NOMO-1 treated with DMSO at 0.1 percent for 48 hours (cell line): ENCODE measurements around the gene ZNF778.
A peak's percentile ranks its signal among the peaks of the same experiment; 100 is the strongest.
"Not testable (repeated sequence)": the region's sequence is repeated elsewhere in the genome, so short reads cannot be mapped to it uniquely, and the experiment has no call there.

Experiments used
- DNase-seq: peaks from one replicate; lab custom pipeline; 2025; ENCODE audit not compliant: unreplicated experiment; lab: John Stamatoyannopoulos, UW

Gene ZNF778

DNA sequence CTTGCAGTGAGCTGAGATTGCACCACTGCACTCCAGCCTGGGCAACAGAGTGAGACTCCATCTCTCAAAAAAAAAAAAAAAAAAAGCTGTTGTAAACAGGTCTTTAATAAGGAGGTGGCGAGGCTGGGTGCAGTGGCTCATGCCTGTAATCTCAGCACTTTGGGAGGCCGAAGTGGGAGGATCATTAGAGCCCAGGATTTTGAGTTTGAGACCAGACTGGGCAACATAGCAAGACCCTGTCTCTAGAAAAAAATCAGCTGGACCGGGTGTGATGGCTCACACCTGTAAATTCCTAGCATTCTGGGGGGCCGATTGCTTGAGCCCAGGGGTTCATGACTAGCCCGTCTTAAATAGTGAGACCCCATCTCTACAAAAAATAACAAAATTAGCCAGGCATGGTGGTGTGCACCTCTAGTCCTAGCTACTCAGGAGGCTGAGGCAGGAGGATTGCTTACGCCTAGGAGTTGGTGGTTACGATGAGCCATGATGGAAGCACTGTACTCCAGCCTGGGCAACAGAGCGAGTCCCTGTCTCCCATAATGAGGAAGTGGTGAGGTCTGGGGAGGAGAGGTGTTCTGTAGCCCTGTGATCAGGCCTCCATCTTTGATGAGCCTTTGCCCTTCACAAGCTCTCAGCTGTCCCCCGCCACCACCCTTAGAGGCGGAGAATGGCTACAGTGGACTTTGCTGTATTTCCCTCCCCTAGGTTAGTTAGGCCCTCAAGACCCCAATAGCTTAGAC is 36.2 kb downstream of the ZNF778 start:
- peak; percentile 17 for DNase-seq

DNA sequence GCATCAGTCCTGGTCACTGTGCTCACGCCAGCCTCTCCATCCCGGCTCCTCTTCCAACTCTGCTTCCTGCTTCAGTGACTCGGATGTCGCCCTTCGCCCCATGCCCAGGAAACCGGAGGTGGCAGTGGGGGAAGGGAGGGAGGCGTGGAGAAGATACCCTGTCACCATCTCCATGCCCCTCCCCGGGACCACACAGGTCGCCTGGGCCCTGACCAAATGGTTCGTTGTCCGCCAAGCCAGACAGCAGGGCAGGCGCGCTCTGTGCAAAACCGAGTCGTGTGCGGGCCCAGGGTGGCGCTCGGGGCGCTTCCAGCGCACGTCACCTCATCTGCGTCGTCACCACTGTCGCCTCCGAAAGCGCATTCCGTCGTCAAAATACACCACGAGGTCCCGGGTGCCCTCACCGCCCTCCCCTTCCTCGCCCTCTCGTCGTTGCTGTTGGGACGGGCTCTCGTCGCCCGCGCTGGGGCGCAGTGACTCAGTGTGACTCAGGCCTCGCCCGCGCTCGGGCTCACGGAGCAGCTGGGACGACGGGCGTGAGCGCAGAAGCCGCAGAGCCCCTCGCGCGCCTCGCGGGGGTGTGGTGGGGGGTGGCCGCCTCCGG is 39.2 kb downstream of the ZNF778 start:
- no peak for DNase-seq

DNA sequence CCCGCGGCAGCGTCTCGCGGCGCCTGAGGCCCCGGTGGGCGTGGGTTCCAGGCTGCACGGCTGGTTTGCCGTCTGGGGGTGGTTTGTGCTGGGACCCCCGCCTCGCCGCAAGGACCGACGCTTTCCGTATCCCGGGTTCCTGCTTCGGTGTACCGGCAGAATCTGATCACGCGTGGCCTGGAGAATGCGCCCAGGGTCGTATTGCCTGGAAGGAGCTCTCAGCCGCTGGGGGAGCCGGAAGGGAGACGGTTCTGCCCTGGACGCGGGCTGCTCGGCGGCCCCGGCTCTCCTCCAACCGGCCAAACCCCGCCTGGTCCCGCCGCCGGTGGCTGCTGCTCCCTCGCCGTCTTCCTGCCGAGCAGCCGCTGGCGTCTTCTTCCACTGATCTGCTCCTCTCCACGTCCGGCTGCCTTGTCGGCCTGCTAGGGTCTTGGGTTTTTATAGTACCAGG is 39.8 kb downstream of the ZNF778 start:
- DNase-seq: no peak

DNA sequence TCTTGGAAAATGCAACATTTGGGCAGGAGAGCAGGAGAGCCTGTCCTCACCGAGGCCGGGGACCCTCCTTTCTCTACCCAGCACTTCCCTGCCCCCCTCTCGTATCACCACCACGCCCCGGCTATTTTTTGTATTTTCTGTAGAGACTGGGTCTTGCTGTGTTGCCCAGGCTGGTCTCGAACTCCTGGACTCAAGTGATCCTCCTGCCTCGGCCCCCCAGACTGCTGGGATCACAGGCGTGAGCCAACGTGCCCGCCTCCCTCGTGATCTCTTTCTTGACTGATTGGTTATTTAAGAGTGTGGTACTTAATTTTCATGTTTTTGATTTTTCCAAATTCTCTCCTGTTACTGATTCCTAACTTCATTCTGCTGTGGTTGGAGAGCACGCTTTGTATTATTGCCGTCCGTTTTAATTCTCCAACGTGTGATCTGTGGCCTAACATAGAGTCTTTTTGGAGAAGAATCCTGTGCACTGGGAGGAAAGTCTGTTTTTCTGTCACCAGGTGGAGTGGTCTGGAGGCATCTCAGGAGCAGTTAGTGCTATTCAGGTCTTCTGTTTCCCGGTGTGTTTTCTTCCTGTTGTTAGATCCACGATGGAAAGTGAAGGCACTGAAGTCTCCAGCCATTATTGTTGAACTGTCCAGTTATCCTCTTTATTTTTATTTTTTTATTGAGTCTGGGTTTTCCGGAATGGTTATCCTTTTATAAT is 40.4 kb downstream of the ZNF778 start:
- DNase-seq: no peak

DNA sequence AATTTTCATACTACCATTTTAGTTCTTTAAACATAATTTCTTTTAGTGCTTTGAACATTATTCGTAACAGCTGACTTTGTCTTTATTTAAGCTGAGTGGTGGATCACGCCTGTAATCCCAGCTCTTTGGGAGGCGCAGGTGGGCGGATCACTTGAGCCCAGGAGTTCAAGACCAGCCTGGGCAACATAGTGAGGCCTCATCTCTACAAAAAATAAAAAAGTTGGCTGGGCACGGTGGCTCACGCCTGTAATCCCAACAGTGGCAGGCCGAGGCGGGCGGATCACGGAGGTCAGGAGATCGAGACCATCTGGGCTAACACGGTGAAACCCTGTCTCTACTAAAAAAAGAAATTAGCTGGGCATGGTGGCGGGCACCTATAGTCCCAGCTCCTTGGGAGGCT is 42.4 kb downstream of the ZNF778 start:
- not testable (repeated sequence) for DNase-seq

DNA sequence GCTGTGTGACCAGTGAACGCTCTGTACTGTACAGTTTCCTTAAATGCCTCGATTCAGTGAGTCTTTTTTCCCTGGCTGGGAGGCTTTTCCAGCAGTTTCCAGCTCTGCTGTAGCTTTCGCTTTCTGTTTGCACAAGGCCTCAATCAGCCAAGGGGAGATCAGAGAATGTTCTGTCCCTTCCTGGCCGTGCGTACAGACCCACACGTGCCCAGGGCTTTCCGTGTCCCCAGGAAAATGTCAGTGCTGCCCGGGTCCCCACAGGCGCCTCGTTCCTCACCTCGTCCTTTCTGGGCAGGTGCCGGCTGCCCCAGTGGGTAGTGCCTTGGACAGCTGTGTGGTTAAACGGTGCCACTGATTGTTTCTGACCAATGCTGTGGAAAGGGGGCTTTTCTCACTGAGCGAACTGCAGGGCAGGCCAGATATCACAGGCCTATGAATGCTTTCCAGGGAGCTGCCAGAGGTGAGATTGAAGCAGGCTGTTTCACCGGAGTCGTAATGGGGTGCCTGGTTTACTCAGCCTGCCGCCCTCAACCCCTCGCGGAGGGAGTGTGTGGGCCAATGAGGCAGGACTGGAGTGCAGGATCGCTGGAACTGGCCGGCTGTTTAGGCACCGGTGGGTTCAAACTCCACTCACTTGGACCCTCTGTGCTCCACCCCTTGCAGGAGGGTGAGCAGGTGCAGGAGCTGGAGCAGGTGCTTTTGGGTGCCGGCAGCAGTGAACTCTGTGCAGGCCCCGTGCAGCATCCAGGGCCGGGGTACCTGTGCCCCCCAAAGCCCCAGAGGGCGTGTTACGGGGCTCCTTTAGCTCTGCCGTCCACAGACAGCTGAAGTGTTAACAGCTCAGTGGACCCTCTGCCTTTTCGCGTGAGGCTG is 44.4 kb downstream of the ZNF778 start:
- DNase-seq: no peak

DNA sequence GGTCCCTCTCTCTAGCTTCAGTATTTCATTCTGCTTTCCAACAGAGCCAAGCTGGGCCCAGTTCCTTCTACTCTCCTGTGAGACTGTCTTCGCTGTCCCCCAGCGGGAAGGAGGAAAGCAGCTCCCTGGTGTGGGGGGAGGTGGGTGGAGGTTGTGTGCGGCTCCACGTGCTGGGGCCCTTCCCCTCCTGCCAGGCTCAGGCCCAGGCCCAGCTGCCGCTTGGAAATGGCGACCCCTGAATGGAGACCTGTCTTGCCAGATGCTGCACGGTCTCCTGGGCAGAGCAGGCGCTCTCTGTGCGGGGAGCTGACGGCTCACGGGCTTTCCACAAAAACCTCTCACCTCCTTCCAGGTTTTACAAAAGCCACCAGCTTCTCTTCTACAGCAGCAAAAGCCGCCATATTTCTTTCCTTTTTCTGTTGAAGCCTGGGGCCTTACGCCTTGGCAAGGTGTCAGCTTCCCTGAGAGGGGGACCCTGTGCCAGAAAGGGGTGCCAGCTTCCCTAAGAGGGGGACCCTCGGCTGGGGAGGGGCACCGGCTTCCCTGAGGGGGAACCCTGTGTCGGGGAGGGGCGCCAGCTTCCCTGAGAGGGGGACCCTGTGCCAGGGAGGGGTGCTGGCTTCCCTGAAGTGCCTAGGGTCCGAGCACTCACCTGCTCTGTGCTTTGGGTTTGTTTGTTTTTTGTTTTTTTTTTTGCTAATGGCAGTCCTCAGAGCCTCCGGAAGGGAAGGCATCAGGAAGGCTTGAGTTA is 47.5 kb downstream of the ZNF778 start:
- DNase-seq: no peak

DNA sequence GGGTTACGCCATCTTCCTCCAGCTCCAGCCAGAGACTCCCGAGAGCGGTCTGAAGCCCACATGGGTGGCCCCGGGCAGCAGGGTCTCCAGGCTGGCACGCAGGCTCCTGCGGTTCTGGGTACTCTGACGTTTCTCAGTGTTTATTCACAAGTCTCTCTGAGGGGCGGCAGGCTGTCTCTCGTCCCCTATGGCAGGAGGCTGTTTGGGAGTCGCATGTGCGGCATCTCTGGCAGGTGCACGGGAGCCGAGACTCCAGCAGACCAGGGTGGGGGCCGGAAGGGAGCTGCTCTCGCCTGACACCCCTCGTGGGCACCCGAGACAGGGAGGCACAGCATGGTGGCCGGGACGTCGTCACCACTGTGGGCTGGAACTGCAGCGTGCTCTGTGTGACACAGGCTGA is 48.1 kb downstream of the ZNF778 start:
- DNase-seq: no peak

DNA sequence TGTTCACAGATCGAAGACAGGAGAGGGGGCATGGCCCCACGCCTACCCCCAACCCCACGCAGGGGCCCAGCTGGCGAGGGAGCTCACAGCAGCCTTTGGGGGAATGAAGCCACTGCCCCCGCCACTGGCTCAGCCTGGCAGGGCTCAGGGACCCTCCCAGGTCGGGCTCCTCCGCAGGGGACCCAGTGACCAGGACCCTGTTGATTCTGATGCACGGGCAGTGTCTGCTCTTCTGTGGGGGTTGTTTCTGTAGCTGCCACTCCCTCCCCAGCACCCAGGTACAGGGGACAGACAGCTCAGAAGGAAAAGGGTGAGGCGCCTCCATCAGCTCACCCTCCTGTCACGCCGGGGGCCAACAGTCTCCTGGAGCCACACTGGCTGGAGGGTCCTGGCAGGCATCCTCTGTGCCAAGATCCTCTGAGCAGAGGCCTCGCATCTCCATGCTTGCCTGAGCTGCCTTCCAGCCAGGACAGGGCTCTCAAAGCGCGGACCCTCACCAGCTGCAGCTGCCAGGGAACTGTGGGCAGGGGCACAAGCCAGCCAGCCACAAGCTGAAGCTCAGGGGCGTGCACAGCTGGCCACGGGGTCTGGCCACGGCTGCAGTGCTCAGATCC is 49.1 kb downstream of the ZNF778 start:
- DNase-seq: no peak

DNA sequence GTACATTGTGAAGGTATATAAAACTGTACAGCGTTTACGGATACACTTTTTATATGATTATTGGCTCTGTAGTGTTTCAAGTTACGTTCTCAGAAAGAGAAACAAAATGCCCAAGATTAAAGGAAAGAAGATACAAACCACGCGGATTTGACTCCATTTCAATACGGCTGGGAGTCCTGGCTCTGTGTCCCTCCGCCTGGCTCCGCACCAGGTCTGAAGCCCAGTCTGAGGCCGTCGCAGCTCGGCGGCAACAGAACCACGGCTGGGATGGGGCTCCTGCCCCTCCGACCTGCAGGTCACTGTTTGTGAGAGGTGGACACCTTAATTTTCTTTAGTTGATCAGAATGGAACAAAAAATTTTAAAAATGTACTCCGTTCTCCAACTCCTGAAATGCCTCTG is 50.2 kb downstream of the ZNF778 start:
- DNase-seq: not testable (repeated sequence)

DNA sequence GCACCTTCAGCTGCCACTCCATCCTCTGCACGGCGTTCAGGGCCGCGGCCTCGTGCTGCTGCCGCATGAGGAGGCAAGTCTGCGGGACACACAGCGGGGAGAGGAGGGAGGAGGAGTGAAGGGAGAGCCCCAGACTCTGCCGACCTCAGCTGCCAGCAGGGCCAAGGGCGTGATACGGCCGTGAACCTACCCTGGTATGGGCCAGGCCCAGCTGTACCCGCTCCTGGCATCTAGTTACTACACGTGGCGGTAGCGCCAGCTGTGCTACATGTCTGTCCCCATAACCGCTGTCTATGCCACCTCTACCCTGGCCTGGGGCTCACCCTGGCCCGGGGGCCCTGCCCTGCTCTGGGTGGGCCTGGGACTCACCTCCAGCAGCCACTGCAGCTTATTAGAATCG is 51.1 kb downstream of the ZNF778 start:
- DNase-seq: no peak

DNA sequence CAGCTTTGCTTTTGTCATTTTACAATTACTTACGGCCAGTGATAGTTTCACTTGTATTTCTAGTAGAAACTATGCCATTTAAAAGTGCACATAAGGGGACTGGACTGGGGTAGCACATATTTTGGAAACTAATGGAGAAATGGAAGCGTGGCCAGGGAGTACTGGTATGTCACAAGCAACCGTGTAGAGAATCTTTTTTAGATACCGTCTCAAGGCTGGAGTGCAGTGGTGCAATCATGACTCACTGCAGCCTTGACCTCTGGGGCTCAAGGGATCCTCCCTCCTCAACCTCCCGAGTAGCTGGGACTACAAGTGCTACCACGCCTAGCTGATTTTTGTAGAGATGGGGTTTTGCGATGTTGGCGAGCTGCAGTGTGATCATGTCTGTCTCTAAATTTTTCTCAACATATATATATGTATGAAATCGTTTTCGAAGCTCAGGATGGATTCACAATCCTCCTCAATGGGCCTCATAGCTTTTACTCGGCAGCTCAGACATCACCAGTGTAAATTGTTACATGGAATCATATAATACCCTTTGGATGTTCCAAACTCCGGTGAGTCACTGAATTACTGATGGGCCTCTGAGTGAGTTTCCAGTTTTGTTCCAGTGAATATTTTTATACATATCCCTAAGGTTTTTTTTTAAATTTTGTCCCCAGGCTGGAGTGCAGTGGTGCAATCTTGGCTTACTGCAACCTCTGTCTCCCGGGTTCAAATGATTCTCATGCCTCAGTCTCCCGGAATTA is 51.7 kb downstream of the ZNF778 start:
- no peak for DNase-seq

DNA sequence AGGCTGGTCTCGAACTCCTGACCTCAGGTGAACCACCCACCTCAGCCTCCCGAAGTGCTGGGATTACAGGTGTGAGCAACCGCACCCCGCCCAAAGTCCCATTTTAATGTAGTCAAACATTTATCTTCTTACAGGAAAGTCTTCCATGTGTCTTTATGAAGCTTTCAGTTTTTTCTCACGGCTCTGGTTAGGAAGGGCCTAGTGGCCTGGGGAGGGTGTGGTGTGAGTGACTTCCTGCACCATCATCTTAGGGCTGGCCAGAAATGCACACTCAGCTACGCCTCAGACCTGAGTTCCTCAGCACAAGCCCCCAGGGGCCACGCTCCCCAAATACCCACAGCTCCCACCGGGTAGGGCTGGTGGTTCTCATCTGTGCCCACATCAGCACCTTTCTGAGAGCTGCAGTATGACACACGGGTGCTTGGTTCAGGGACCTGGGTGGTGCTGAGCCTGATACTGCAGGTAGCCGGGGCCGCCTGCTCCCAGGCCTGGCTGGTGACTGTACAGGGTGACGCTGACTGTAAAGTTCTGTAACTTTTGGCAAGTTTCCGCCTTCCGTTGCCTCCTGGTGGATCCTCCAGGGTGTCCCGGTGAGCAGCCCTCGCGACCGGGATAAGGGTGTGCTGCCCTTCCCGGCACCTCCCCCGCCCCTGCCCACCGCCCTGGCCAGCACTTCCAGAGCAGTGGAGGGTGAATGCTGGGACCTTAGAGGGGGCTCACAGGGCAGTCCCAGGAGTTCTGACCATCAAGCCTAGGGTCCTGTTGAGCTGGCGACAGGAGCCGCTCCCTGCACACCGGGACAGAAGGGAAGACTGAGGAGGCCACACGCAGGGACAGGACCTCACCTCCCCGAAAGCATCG is 52.5 kb downstream of the ZNF778 start:
- DNase-seq: no peak

DNA sequence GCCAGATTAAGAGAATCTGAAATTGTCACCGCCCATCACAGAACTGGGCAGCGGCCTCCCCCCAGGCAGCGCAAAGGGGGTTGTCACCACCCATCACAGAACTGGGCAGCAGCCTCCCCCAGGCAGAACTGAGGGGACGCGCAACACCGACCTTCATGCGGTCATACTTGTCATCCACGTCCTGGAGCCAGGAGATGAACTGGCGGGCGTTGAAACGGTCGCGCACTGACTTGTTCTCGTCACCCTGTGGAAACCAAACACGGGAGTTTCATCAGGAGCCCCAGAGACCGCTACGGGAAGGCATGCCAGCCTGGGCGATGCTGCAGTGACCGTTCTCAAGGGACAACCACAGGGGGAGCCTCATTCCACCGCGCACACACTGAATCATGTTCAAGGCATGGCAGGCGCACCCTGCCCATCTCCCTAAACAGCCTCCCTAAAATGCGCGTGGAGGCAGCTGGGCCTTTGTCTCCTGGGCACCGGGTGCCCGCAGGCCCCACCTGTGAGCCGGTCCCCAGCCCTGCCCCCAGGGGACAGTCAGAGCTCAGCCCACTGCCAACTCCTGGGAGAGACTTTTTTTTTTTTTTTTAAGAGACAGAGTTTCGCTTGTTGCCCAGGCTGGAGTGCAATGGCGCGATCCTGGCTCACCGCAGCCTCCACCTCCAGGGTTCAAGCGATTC is 53.3 kb downstream of the ZNF778 start:
- no peak for DNase-seq

DNA sequence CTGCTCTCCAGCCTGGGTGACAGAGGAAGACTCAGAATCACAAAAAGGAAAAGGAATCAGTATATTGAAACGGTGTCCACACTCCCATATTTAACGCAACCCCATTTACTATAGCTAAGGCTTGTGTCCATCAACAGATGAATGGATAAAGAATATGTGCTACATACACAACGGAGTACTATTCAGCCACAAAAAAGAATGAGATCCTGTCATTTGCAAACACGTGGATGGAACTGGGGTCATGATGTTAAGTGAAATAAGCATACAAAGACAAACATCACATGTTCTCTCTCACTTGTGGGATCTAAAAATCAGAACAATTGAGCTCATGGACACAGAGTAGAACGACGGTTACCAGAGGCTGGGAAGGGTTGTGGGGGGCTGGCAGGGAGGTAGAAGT is 55.1 kb downstream of the ZNF778 start:
- DNase-seq: no peak

DNA sequence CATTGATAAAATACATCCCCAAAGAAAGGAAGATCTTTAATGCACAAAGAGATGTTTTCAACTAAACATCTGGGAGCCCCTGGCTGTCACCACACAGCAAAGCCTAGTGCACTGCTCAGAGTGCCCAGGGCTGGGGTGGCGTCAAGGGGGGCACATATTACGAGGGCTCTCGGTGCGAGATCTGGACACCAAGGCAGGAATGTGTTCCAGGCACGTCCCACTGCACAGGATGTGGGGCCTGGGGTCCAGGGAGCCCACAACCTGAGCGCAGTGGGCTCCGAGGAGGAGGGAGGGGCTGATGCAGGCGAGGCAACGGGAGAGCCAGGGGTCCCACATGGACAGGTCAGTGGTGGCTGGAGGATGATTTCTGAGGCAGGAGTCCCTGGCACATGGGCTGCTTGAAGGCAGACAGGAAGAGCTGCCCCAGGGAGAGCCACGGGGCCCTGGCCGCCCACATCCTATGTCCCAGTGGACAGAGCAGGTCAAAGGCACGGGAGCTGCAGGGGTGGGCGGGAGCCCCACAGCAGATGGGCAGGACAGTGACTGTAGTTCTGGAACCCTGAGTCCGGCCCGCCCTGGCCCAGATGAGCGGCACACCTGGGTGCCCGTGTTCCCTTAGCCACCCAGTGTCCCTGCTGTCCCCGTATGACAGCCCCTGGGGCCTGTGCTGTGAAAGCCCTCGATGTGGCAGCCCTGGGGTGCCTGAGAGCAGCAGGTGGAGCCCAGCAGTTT is 56.4 kb downstream of the ZNF778 start:
- DNase-seq: no peak

DNA sequence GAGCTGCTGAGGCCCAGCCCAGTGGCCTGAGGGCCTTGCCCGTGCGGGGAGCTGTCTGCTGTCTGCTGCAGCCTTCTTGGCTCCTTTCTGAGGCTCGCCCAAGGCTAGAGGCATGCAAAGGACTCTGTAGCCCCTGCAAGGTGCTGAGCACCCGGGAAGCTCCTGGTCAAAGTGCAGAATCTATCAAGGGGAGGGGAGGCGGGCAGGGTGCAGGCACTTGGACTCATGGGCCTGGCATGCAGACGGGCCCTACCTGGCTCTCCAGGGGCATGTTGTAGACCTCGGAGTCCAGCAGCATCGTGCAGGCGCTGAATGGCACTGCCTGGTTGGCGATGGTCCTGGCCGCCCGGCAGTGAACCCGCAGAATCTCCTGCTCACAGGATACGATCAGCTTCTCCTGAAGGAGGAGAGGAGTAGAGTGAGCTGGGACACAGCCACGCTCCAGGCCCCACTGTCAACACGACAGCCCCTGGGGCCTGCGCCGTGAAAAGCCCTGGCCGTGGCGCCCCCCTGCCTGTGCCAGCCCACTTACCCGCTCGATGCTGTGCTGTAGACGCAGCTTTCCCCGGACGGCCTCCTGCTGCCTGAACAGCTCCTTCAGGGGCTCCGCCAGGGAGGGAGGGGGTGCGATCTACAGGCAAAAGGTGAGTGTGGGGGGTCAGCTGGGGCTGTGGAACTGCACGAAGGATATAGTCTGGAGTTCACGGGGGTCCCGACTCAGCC is 57.2 kb downstream of the ZNF778 start:
- no peak for DNase-seq
